VCaP (cell line): ENCODE measurements around the gene MCF2L.
"Not testable (repeated sequence)": the region's sequence is repeated elsewhere in the genome, so short reads cannot be mapped to it uniquely, and the experiment has no call there.

Experiments used
- H3K27ac ChIP-seq: fragments of 450-650 bp; 2 replicates; pipeline ENCODE4 v1.5.1; 2017
- TF ChIP-seq, protein P1 (sequence below): fragments of 450-650 bp; conservative IDR thresholded peaks from 2 replicates; pipeline ENCODE4 v1.5.1; 2017; ENCODE audit warnings: mild to moderate bottlenecking, moderate library complexity

MCF2L gene

DNA sequence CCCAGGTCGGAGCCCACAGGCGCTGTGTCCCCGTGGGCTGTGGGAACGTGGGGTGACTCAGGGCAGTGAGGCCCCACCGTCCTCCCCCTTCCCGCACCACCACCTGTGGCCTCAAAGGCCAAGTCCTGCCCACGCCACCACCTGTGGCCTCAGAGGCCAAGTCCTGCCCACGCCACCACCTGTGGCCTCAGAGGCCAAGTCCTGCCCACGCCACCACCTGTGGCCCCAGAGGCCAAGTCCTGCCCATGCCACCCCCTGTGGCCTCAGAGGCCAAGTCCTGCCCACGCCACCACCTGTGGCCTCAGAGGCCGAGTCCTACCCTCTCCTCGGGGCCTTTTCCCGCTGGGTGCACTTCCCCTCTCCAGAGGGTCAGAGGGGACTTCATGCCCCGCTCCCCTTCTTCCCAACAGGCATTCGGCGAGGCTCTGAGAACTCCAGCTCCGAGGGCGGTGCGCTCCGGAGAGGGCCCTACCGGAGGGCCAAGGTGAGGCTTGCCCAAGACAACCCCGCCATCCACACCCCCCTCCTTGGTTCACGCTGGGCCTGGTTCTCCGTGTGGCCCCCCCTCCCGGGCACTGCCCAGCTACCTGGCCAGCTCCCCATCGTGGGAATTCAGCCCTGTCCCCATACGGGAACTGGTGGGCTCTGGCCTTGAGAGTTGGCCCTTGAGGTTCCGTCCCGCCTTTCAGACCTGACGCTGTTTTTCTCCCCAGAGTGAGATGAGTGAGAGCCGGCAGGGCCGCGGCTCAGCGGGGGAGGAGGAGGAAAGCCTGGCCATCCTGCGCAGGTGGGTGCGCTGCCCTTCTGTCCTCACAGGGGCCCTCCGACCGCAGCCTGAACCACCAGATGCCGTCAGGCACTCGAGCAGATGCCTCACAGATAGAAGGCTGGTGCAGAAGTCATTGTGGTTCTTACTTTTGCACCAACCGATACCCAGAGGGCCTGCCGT lies 109.2 kb downstream of the MCF2L start:
- H3K27ac ChIP-seq = no peak overlapping the region
- TF ChIP-seq, protein P1, sequence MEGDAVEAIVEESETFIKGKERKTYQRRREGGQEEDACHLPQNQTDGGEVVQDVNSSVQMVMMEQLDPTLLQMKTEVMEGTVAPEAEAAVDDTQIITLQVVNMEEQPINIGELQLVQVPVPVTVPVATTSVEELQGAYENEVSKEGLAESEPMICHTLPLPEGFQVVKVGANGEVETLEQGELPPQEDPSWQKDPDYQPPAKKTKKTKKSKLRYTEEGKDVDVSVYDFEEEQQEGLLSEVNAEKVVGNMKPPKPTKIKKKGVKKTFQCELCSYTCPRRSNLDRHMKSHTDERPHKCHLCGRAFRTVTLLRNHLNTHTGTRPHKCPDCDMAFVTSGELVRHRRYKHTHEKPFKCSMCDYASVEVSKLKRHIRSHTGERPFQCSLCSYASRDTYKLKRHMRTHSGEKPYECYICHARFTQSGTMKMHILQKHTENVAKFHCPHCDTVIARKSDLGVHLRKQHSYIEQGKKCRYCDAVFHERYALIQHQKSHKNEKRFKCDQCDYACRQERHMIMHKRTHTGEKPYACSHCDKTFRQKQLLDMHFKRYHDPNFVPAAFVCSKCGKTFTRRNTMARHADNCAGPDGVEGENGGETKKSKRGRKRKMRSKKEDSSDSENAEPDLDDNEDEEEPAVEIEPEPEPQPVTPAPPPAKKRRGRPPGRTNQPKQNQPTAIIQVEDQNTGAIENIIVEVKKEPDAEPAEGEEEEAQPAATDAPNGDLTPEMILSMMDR = no peak

DNA sequence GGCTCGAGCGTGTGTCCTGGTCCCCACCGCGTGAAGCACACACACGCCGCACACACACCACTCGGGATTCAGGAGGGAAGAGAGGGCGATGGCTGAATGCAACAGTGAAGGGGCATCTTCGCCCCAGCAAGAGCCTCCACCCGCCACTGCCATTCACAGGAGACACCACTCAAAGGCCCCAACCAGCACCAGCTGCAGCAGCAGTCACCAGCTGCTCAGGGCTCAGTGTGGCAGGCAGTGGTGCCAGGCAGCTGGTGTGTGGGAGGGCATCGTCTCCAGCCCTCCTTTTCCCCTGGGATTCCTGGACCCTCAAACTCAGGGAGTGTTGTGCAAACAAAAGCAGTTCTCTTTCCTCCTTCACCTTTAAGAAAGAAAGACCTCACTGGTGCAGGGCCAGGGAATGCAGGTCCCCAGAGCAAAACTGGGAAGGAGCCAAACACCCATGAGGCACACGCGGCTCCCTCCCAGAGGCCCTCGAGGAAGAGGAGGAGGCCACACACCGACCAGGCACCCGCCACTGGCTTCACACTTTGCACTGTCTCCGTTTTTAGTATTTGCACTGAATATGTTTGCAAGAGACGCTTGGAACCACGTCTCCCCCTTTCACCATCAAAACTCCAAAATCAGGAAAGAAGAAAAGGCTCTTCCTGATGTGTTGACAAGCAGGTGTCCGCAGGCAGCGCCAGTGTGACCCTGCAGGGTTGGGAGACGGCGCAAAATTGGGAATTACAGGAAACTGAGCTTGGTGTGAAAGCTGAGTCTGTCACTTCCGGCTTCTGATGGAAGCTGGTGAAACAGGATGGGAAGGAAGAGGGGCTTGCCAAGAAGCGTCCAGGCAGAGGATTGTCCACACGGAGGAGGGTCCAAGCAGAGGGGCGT lies 110.1 kb downstream of the MCF2L start:
- H3K27ac ChIP-seq = no peak overlapping the region
- TF ChIP-seq, protein P1 = no peak

DNA sequence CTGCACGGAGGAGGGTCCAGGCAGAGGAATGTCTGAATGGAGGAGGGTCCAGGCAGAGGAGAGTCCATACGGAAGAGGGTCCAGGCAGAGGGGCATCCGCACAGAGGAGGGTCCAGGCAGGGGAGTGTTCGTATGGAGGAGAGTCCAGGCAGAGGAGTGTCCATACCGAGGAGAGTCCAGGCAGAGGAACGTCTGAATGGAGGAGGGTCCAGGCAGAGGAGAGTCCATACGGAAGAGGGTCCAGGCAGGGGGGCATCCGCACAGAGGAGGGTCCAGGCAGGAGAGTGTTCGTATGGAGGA lies 110.7 kb downstream of the MCF2L start:
- H3K27ac ChIP-seq = not testable (repeated sequence)

DNA sequence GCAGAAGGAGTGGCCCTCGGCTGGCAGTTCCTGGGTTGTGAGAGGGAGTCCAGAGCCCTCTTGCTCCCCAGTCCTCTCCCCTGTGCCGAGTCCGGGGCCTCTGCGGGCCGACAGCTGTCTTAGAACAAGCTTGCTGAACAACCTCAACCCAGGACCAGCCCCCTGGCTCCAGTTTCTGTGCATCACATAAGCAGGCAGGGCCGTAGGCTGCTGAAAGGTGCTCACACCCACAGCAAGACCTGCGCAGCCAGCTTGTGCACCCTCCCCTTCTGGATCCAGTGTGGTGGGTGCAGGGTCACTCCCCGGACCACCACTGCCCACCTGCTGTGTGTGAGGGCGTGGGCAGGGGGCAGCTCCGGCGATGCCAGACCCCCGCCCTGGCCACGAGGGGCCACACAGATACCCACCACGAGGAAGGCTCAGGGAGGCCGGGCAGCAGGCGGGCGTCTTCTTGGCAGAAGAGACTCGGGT lies 111.4 kb downstream of the MCF2L start:
- H3K27ac ChIP-seq = no peak overlapping the region
- TF ChIP-seq, protein P1 = no peak

DNA sequence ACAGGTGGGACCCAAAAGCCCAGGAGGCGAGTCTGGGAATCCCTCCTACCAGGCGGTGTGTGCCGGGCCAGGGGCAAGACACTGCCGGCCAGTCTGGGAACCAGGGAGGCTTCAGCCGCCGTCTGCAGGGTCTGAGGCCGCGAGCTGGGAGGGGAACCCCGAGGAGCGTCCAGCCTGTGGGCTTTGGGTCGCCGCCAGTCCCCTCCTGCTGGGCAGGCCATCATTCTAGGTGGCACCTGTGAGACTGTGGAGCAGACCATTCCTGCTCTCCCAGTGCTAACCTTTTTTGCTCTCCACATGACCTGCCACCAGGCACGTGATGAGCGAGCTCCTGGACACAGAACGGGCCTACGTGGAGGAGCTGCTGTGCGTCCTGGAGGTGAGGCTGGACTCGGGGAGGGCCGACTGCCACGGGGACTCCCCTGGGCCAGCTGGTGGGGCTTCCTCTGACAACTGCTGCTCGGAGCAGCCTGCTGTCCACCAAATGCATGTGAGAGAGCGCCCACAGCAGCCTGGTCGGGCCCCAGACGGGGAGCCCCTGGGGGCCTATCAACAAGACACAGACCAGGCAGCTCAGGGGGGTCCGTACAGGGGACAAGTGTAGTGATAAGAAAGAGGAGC lies 112.0 kb downstream of the MCF2L start:
- TF ChIP-seq, protein P1 = no peak
- H3K27ac ChIP-seq = no peak overlapping the region

DNA sequence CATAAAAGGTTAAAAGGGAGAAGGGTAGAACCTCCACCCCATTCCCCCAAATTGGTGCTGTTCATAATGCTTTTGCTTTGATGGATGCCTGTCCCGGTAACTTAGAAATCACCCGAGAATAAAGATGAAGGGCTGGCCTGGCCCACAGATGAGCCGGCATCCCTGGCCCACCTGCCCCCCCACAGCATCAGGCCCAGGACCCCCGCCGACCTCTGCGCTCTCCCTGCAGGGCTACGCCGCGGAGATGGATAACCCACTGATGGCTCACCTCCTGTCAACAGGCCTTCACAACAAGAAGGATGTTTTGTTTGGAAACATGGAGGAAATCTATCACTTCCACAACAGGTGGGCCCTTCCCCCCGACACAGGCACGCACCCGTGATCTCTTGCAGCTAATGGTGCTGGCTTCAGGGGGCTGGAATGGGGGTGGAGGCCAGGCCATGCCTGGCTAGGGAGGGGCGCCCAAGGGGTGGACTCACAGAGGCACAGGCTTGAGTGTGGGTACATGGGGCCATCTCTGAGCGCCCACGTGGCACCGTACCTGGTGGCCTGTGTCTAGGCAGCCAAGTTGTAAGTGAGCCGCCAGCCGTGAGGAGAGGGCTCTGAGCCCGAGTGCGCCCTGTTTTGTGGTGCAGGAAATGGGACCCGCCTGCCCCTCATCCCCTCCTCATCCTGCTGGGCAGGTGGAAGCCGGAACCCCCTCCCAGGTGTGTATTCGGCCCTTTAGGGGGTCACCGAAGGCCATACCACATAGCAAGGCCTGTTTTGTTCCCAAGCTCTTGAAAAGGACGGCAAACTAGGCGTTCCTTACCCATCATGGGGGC lies 113.4 kb downstream of the MCF2L start:
- TF ChIP-seq, protein P1 = no peak
- no peak overlapping the region for H3K27ac ChIP-seq

DNA sequence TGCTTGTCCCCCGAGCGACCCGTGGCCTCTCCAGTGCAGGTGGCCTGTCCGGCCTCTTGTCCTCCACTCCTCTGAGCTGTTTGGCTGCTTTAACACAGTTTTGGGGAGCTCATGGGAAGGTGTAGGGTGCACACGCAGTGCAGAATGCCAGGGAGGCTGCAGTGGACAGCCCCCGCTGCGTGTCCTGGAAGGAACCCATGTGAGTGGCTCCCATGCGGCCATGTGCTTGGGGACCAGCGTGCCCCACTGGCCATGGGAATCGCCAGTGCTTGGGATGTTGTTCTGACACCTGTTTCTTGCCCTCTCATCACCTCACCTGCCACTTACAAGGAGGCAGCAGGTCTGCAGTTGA lies 114.0 kb downstream of the MCF2L start:
- H3K27ac ChIP-seq = peak overlapping the region; percentile 16; the same call in 1 of the 2 replicates
- TF ChIP-seq, protein P1 = no peak
